COLO668 (cell line): ENCODE measurements around the gene CRLF2.
"Not testable (repeated sequence)": the region's sequence is repeated elsewhere in the genome, so short reads cannot be mapped to it uniquely, and the experiment has no call there.

ENCODE experiments used
- DNase-seq: peaks from one replicate; lab custom pipeline; 2025; ENCODE audit not compliant: unreplicated experiment; lab: John Stamatoyannopoulos, UW

The CRLF2 gene

GRCh38 chrX:1215123-1215823, 2.8 kb upstream of the CRLF2 start:
- no peak for DNase-seq

GRCh38 chrX:1213971-1214370, 1.5 kb upstream of the CRLF2 start:
- DNase-seq: no peak

- DNase-seq: no peak
Observed at GRCh38 chrX:1210844-1211243, 1.6 kb downstream of the CRLF2 start.

- DNase-seq: no peak
Observed at GRCh38 chrX:1207496-1208025, 4.9 kb downstream of the CRLF2 start.

GRCh38 chrX:1205681-1206611, 6.5 kb downstream of the CRLF2 start:
- DNase-seq: no peak

GRCh38 chrX:1202251-1202650, 10.2 kb downstream of the CRLF2 start:
- no peak for DNase-seq

GRCh38 chrX:1196436-1196835, 16.0 kb downstream of the CRLF2 start:
- no peak for DNase-seq

- not testable (repeated sequence) for DNase-seq
Observed at GRCh38 chrX:1192196-1192595, 20.3 kb downstream of the CRLF2 start.

- no peak for DNase-seq
Observed at GRCh38 chrX:1190596-1191145, 21.8 kb downstream of the CRLF2 start.

GRCh38 chrX:1185561-1185960, 26.9 kb downstream of the CRLF2 start:
- DNase-seq: no peak

GRCh38 chrX:1182211-1182610, 30.2 kb downstream of the CRLF2 start:
- DNase-seq: no peak

- not testable (repeated sequence) for DNase-seq
Observed at GRCh38 chrX:1181661-1182060, 30.8 kb downstream of the CRLF2 start.

GRCh38 chrX:1181170-1181569, 31.3 kb downstream of the CRLF2 start:
- DNase-seq: no peak

- no peak for DNase-seq
Observed at GRCh38 chrX:1178580-1179057, 33.8 kb downstream of the CRLF2 start.

- DNase-seq: not testable (repeated sequence)
Observed at GRCh38 chrX:1176531-1177320, 35.7 kb downstream of the CRLF2 start.

GRCh38 chrX:1174609-1175545, 37.6 kb downstream of the CRLF2 start:
- not testable (repeated sequence) for DNase-seq

GRCh38 chrX:1173435-1173834, 39.0 kb downstream of the CRLF2 start:
- not testable (repeated sequence) for DNase-seq

GRCh38 chrX:1172496-1172895, 40.0 kb downstream of the CRLF2 start:
- DNase-seq: no peak

GRCh38 chrX:1171915-1172314, 40.5 kb downstream of the CRLF2 start:
- DNase-seq: not testable (repeated sequence)

GRCh38 chrX:1170243-1170642, 42.2 kb downstream of the CRLF2 start:
- DNase-seq: no peak
